Kidney (tissue), 14 donors: ENCODE results near the gene ECEL1. TPM values are rescaled to one million over a fixed set of nuclear protein-coding genes. Genes with fewer than 3 reads are reported as not detected.

Experiments used
- DNase-seq, 5 donors: peaks; one replicate each; pipeline ENCODE4 v3.0.0-alpha.2; 2013 to 2020
- FAIRE-seq: peaks from 2 replicates; lab custom pipeline; 2012; peaks lifted over from hg19 to GRCh38; lab: Jason Lieb, UNC
- H3K27ac ChIP-seq, 2 donors: one replicate each; pipeline ENCODE4 v1.7.0; 2013; ENCODE audit warnings: low read depth in 2 of 2, low read length in 2 of 2, inconsistent platforms in 1 of 2
- H3K27me3 ChIP-seq: one replicate; pipeline ENCODE4 v1.7.1; 2013; ENCODE audit warnings: low read length, inconsistent platforms; ENCODE audit not compliant: control insufficient read depth, insufficient read depth
- H3K36me3 ChIP-seq, 3 donors: one replicate each; pipeline versions ENCODE4 v1.7.0 to v1.7.1; 2013; ENCODE audit warnings: low read length in 3 of 3, control low read depth in 1 of 3, inconsistent platforms in 1 of 3; ENCODE audit not compliant: insufficient read depth in 3 of 3, control insufficient read depth in 2 of 3
- H3K4me1 ChIP-seq, 3 donors: one replicate each; pipeline versions ENCODE4 v1.7.0 to v1.7.1; 2013; ENCODE audit warnings: low read length in 3 of 3, inconsistent platforms in 1 of 3, low read depth in 1 of 3; ENCODE audit not compliant: control insufficient read depth in 2 of 3, insufficient read depth in 2 of 3
- H3K4me3 ChIP-seq, 3 donors: one replicate each; pipeline versions ENCODE4 v1.7.0 to v1.8.1; 2013; ENCODE audit warnings: low read length in 3 of 3, control low read depth in 1 of 3, inconsistent platforms in 1 of 3
- H3K9ac ChIP-seq, 3 donors: one replicate each; pipeline versions ENCODE4 v1.7.0 to v1.7.1; 2013; ENCODE audit warnings: low read length in 3 of 3, control low read depth in 1 of 3, inconsistent platforms in 1 of 3
- H3K9me3 ChIP-seq, 3 donors: one replicate each; pipeline versions ENCODE4 v1.7.0 to v1.7.1; 2013; ENCODE audit warnings: low read length in 3 of 3, control low read depth in 1 of 3, inconsistent platforms in 1 of 3; ENCODE audit not compliant: control insufficient read depth in 2 of 3, insufficient read depth in 1 of 3
- intact Hi-C: fragments of 100-400 bp; cut with DNase I; formaldehyde crosslinking; loops from one replicate; pipeline ENCODE4 v1.11.1; 2022
- polyA plus RNA-seq: library from polyadenylated mRNA; stranded (reverse); fragments of 350-450 nt; fragmentation: Illumina TruSeq; extraction: RNeasy Lipid Tissue Mini Kit (QIAGEN cat#74804); gene quantifications from one replicate; pipeline ENCODE4 v1.2.3, GENCODE V29; 2014; ENCODE audit warnings: low read depth, low replicate concordance; ENCODE audit not compliant: insufficient read depth
- total RNA-seq: library from RNA; stranded (reverse); fragmentation: NEBNext Ultra II Directional; extraction: Animal tissue kit (Norgen Biotek cat#: 25700); gene quantifications from one replicate; pipeline ENCODE4 v1.2.1, GENCODE V29; 2021
- TF ChIP-seq, protein P1 (sequence below): IDR thresholded peaks from 3 replicates; pipeline ENCODE4 v1.5.1; 2012; ENCODE audit warnings: mild to moderate bottlenecking, moderate library complexity, borderline replicate concordance; ENCODE audit not compliant: insufficient read depth; ENCODE audit errors: extremely low read depth
- donor health status: control.
- donor health status: control.
- donor health status: control.
- donor health status: control.
- donor health status: control.
- donor health status: DM: yes; HTN: yes; CAD: no.
- donor health status: Normal renal cell carcinoma (clear cell type).

ECEL1 gene
- total and polyA plus RNA-seq, 2 donors from 2014 or later = 6.7 to 8.5 TPM

DNA sequence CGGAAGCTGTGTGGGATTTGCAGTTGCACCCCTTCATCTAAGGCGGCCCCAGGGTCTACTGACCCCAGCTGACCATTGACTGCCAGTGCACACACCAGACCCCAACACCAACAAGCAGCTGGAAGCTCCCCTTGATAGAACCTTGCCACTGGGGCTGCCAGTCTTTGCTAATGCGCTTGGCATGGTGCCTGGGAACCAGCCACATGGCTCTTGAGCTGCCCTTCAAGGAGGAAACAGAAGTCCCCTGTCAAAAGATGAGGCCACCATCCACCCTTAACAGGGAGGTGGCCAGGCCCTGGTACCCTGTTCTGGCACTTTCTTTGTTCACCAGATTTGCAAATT is 23.1 kb downstream of the ECEL1 start:
- Histone ChIP-seq H3K9me3 (no peaks in the 10 kb centered on the region), H3K27me3 (no peaks in the 10 kb centered on the region), H3K4me1 (no peaks in the 10 kb centered on the region), H3K9ac (no peak overlapping the region), H3K36me3 (no peaks in the 10 kb centered on the region), H3K27ac (no peak overlapping the region), H3K4me3 (no peak overlapping the region)
- FAIRE-seq = no peak
- peak in 1 of 5 donors; percentile 18 for DNase-seq
- intact Hi-C loops = no loop called here
- TF ChIP-seq, protein P1, sequence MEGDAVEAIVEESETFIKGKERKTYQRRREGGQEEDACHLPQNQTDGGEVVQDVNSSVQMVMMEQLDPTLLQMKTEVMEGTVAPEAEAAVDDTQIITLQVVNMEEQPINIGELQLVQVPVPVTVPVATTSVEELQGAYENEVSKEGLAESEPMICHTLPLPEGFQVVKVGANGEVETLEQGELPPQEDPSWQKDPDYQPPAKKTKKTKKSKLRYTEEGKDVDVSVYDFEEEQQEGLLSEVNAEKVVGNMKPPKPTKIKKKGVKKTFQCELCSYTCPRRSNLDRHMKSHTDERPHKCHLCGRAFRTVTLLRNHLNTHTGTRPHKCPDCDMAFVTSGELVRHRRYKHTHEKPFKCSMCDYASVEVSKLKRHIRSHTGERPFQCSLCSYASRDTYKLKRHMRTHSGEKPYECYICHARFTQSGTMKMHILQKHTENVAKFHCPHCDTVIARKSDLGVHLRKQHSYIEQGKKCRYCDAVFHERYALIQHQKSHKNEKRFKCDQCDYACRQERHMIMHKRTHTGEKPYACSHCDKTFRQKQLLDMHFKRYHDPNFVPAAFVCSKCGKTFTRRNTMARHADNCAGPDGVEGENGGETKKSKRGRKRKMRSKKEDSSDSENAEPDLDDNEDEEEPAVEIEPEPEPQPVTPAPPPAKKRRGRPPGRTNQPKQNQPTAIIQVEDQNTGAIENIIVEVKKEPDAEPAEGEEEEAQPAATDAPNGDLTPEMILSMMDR = no peak

DNA sequence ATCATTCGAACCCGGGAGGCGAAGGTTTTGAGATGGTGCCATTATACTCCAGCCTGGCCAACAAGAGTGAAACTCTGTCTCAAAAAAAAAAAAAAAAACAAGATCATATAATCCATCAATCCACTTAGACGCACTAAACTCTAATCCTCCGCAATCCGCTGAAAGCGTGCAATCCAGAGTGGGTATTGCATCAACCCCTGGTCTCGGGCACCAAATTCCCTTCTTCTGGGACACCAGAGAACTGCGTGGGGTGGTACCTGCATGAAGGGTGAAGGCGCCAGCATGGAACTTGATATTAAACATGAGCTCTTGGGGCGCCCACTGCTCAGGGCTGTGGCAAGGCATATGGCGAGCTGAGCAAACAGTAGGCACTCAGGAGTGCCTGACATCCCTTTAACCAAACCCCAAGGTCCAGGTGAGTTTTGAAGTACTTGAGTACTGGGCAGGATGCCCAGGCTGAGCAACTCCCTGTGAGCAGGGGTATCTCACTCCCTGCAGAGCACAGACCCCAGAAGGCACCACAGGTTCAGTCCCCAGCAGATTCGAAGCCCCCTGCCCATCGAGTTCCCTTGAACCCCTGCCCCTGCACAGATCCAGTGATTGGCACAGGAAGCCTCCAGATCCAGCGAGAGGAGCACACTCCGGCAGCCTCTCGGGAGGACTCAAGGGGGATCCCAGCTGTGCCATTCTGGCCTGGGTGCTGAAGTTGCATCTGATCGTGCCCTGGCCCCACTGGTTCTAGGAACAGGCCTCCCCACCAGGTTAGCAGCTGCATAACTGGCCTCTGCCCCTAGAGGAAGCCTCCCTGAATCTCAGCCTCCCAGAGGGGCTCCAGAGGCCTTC is 23.7 kb downstream of the ECEL1 start:
- peak in 2 of 5 donors; percentile 6 to 11 for DNase-seq

DNA sequence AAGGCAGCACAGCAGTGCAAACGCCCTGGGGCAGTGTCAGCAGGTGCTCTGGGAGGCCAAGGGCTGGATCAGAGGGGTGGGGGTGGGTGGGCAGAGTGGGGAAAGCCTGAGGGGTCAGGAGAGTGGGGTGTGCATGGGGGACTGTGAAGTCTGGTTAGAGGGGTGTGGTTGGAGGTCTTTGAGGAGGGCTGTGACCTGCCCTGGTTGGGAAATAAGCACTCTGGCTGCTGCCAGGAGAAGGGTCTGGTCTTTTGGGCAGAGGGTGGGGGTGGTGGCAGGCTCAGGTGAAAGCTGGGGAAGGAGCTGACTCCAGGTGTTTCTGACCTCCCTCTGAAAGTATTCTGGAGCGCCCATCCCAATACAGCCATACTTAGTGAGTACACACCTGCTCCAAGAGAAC is 27.5 kb downstream of the ECEL1 start:
- no peak overlapping the region for H3K9ac ChIP-seq
- DNase-seq = peak in 1 of 5 donors; percentile 21
- TF ChIP-seq, protein P1 = no peak
- H3K4me3 ChIP-seq = no peak overlapping the region
- intact Hi-C loops = no loop called here
- H3K36me3 ChIP-seq = no peaks in the 10 kb centered on the region
- H3K9me3 ChIP-seq = no peaks in the 10 kb centered on the region
- no peaks in the 10 kb centered on the region for H3K4me1 ChIP-seq
- no peak for FAIRE-seq
- H3K27me3 ChIP-seq = no peaks in the 10 kb centered on the region
- no peak overlapping the region for H3K27ac ChIP-seq

More for the DNA sequence above, 23.7 kb downstream of the ECEL1 start:
- Histone ChIP-seq H3K9ac (no peak overlapping the region), H3K36me3 (no peaks in the 10 kb centered on the region), H3K27me3 (no peaks in the 10 kb centered on the region), H3K4me3 (no peak overlapping the region), H3K27ac (no peak overlapping the region), H3K4me1 (no peaks in the 10 kb centered on the region), H3K9me3 (no peaks in the 10 kb centered on the region)
- intact Hi-C loops = no loop called here
- FAIRE-seq = no peak
- TF ChIP-seq, protein P1 = no peak
